Epithelial cell of prostate (primary cell): ENCODE measurements around the gene SLC35G4.
"Not testable (repeated sequence)": the region's sequence is repeated elsewhere in the genome, so short reads cannot be mapped to it uniquely, and the experiment has no call there.

Source experiments
- DNase-seq: peaks from one replicate; pipeline ENCODE4 v3.0.0-alpha.2; 2011; ENCODE audit warnings: low read depth, low spot score
- H3K27ac ChIP-seq: fragments of 450-650 bp; 2 replicates; pipeline ENCODE4 v1.5.1; 2017; ENCODE audit warnings: mild to moderate bottlenecking

The SLC35G4 gene

GRCh38 chr18:11613073-11613472 is 3.7 kb downstream of the SLC35G4 start:
- H3K27ac ChIP-seq, DNase-seq: not testable (repeated sequence)

- not testable (repeated sequence) for DNase-seq, H3K27ac ChIP-seq
Measured at GRCh38 chr18:11613611-11614010, 4.2 kb downstream of the SLC35G4 start.

- not testable (repeated sequence) for H3K27ac ChIP-seq, DNase-seq
Measured at GRCh38 chr18:11614042-11614441, 4.6 kb downstream of the SLC35G4 start.

GRCh38 chr18:11614981-11615380 is 5.6 kb downstream of the SLC35G4 start:
- not testable (repeated sequence) for DNase-seq, H3K27ac ChIP-seq

GRCh38 chr18:11647310-11647709 is 37.9 kb downstream of the SLC35G4 start:
- not testable (repeated sequence) for H3K27ac ChIP-seq, DNase-seq

GRCh38 chr18:11647804-11648203 is 38.4 kb downstream of the SLC35G4 start:
- H3K27ac ChIP-seq, DNase-seq: not testable (repeated sequence)

DNA sequence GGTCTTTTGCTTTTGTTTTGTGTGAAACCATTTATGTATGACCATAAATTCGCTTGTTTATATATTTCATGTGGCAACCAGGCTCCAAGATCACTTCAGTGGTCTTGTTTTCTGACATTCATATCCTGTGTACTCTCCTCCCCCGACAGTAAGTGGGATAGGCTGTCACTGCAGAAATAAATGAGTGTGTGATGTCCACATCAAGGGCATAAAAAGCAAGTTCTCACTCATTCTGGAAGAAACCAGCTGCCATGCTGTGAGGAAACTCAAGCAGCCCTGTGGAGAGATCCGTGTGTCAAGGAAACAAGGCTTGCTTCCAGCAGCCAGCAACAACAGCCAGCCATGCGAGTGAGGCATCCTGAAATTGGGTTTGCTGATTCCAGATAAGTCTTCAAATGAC is 40.4 kb downstream of the SLC35G4 start:
- DNase-seq: no peak
- H3K27ac ChIP-seq: no peak overlapping the region

GRCh38 chr18:11651899-11652298 is 42.5 kb downstream of the SLC35G4 start:
- no peak for DNase-seq
- H3K27ac ChIP-seq: no peak overlapping the region

DNA sequence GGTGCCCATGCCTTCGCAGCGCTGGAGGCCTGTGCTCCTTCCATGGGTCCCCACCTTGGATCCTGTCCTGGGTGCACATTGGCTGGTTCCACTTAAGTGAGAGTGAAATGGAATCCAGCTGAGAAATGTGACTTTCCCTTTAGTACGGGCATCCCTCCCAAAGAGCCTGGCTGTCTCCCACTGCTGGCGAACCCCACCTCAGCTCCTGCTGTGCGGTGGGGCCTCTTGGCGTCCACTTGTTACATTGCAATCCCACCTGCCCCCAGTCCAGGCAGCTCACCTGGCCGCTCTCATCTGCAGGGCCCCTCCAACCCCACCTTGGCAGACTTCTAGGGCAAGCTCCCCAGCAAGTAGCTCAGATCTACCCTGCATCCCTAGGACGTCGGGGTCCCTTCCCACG is 44.1 kb downstream of the SLC35G4 start:
- no peak overlapping the region for H3K27ac ChIP-seq
- no peak for DNase-seq

- no peak for DNase-seq
- no peak overlapping the region for H3K27ac ChIP-seq
Measured at GRCh38 chr18:11654736-11655605, 45.6 kb downstream of the SLC35G4 start.

- no peak for DNase-seq
- no peak overlapping the region for H3K27ac ChIP-seq
Measured at GRCh38 chr18:11655606-11655932, 46.2 kb downstream of the SLC35G4 start.

- no peak overlapping the region for H3K27ac ChIP-seq
- DNase-seq: no peak
Measured at GRCh38 chr18:11657152-11657551, 47.8 kb downstream of the SLC35G4 start.

GRCh38 chr18:11657554-11657953 is 48.2 kb downstream of the SLC35G4 start:
- no peak overlapping the region for H3K27ac ChIP-seq
- DNase-seq: no peak

DNA sequence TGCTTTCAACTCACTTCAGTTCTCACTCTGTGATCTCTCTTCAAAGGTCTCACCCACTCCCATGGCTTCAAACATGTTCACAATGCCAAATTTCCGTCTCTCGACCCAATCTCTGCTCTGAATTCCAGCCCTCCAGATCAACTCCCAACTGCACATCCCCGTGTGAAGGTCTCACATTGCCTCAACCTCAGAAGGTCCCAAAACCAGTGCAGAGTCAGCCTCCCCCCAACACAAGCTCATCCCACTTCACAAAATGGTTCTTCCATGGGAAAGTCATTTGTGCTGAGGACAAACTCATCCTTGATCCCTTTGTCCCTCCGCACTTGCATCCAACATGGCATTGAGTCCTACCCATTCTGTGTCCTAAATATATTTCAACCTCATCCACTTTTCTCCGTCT is 48.6 kb downstream of the SLC35G4 start:
- peak overlapping the region; percentile 58 for H3K27ac ChIP-seq
- no peak for DNase-seq

DNA sequence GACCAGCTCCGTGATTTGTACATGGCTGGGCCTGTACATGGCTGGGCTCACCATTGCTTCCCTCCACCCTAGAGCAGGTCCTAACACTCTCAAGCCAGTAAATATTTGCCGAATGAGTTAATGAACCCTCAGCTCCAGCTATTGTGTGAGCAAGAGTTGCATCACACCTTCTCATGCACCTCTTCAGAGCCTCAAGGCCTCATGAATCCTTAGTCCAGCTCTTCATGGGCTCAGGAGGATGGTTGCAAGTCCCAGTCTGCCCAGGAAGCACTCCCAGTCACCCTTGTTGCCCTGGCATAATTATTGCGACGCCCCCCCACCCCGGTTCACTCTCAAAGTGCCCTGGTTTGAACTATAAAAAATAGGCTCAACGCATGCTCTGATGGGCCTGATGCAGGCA is 49.6 kb downstream of the SLC35G4 start:
- peak; percentile 80 for DNase-seq
- H3K27ac ChIP-seq: peak overlapping the region; percentile 58
